OCI-LY3 (cell line): ENCODE data around the gene ZBTB11.
"Not testable (repeated sequence)": the region's sequence is repeated elsewhere in the genome, so short reads cannot be mapped to it uniquely, and the experiment has no call there.

Experiments used
- H2AFZ ChIP-seq: fragments of 200-600, 300-600 bp; shearing (Covaris generic); 2 replicates; pipeline ENCODE4 v1.6.0; 2014; ENCODE audit warnings: antibody characterized with exemption, low read depth, low read length
- H3K27ac ChIP-seq: fragments of 200-600, 300-600 bp; sonication (generic); 2 replicates; pipeline ENCODE4 v1.5.1; 2014; ENCODE audit warnings: mild to moderate bottlenecking, low read length, moderate library complexity, mixed read lengths
- H3K27me3 ChIP-seq: fragments of 200-600, 300-600 bp; sonication (generic); 2 replicates; pipeline ENCODE4 v1.6.1; 2014; ENCODE audit warnings: low read depth, low read length, mixed read lengths
- H3K36me3 ChIP-seq: fragments of 200-600, 300-600 bp; sonication (generic); replicated peaks from 2 replicates; pipeline ENCODE3; 2014; ENCODE audit warnings: low read depth, low read length, mixed read lengths
- H3K4me1 ChIP-seq: fragments of 300-600, 200-600 bp; sonication (generic); 2 replicates; pipeline ENCODE4 v1.6.1; 2014; ENCODE audit warnings: low read length, mixed read lengths
- H3K4me2 ChIP-seq: fragments of 200-600, 300-600 bp; sonication (generic); 2 replicates; pipeline ENCODE4 v1.6.1; 2014; ENCODE audit warnings: low read length, mixed read lengths
- H3K4me3 ChIP-seq: fragments of 300-600, 200-600 bp; sonication (generic); 2 replicates; pipeline ENCODE4 v1.5.1; 2014; ENCODE audit warnings: antibody characterized with exemption, mild to moderate bottlenecking, low read length, moderate library complexity
- H3K79me2 ChIP-seq: fragments of 300-600, 200-600 bp; shearing (Covaris generic); 2 replicates; pipeline ENCODE4 v1.6.1; 2014; ENCODE audit warnings: mild to moderate bottlenecking, low read length, mixed read lengths
- H3K9ac ChIP-seq: fragments of 300-600, 200-600 bp; shearing (Covaris generic); 2 replicates; pipeline ENCODE4 v1.6.0; 2014; ENCODE audit warnings: mild to moderate bottlenecking, low read length, moderate library complexity
- H3K9me3 ChIP-seq: fragments of 200-600, 300-600 bp; shearing (Covaris generic); 2 replicates; pipeline ENCODE4 v1.6.1; 2014; ENCODE audit warnings: low read length, mixed read lengths; ENCODE audit not compliant: insufficient read depth
- H4K20me1 ChIP-seq: fragments of 200-600, 300-600 bp; sonication (generic); 2 replicates; pipeline ENCODE4 v1.6.1; 2016; ENCODE audit warnings: low read length, mixed read lengths; ENCODE audit not compliant: insufficient read depth
- CTCF ChIP-seq: fragments of 200-600, 300-600 bp; sonication (generic); IDR thresholded peaks from 2 replicates; pipeline ENCODE4 v1.5.1; 2014; ENCODE audit warnings: antibody characterized with exemption, low read length, low read depth
- EZH2phosphoT487 ChIP-seq: fragments of 200-600 bp; shearing (Covaris generic); IDR thresholded peaks from 2 replicates; pipeline ENCODE4 v1.6.1; 2018; ENCODE audit warnings: antibody characterized with exemption, mixed run types, low read depth

Gene ZBTB11

GRCh38 chr3:101687142-101687931 is 10.4 kb upstream of the ZBTB11 start:
- Histone ChIP-seq H2AFZ (no peak overlapping the region), H3K36me3 (peaks cover 34% of the 10 kb centered on the region), H3K9me3 (no peaks in the 10 kb centered on the region), H3K79me2 (peaks cover 50% of the 10 kb centered on the region), H3K4me2 (peak overlapping the region; percentile 91), H3K27ac (peak overlapping the region; percentile 29; the same call in 1 of the 2 replicates), H3K4me1 (peaks cover 37% of the 10 kb centered on the region), H3K4me3 (peak overlapping the region; percentile 93), H4K20me1 (peaks cover 14% of the 10 kb centered on the region), H3K27me3 (no peaks in the 10 kb centered on the region), H3K9ac (peak overlapping the region; percentile 77)
- no peak for TF ChIP-seq CTCF
- no peak for TF ChIP-seq EZH2phosphoT487

DNA sequence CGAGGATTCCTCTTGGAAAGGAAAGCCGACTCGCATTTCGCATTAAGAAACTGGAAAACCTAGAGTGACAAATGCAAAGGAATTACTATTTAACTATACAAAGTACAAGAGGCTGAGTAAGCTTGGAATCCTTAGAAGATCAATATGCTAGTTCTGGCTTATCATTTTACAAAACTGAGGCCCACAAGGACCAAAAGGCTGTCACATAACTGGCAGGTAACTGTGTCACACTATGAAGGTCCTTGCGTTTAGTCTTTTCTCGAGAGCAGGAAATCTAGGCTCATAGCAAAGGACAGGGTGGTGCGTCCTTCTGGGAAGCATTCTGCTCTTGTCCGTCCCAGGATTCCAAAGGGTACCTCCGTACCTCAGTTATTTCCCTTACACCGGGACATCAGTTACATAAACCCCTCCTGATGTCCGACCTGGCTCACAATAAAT is 9.0 kb upstream of the ZBTB11 start:
- Histone ChIP-seq H3K4me2 (peak overlapping the region; percentile 93), H3K9me3 (no peaks in the 10 kb centered on the region), H3K4me1 (peaks cover 27% of the 10 kb centered on the region), H3K9ac (peak overlapping the region; percentile 96), H4K20me1 (peaks cover 21% of the 10 kb centered on the region), H3K79me2 (peaks cover 65% of the 10 kb centered on the region), H3K27ac (peak overlapping the region; percentile 71), H2AFZ (no peak overlapping the region), H3K27me3 (no peaks in the 10 kb centered on the region), H3K4me3 (peak overlapping the region; percentile 93), H3K36me3 (peaks cover 47% of the 10 kb centered on the region)
- TF ChIP-seq CTCF, result no peak
- no peak for TF ChIP-seq EZH2phosphoT487

GRCh38 chr3:101685050-101685400 is 8.1 kb upstream of the ZBTB11 start:
- Histone ChIP-seq H3K27me3 (no peaks in the 10 kb centered on the region), H4K20me1 (peaks cover 21% of the 10 kb centered on the region), H3K9ac (peak overlapping the region; percentile 96), H3K4me3 (peak overlapping the region; percentile 93), H3K4me1 (peaks cover 21% of the 10 kb centered on the region), H3K79me2 (peaks cover 67% of the 10 kb centered on the region), H3K4me2 (peak overlapping the region; percentile 93), H3K9me3 (no peaks in the 10 kb centered on the region), H2AFZ (no peak overlapping the region), H3K27ac (peak overlapping the region; percentile 71), H3K36me3 (peaks cover 55% of the 10 kb centered on the region)
- TF ChIP-seq EZH2phosphoT487 (no peak), CTCF (no peak)

- Histone ChIP-seq H3K4me3 (no peak overlapping the region), H3K27ac (no peak overlapping the region), H2AFZ (no peak overlapping the region), H3K9ac (no peak overlapping the region), H3K36me3 (peaks cover 48% of the 10 kb centered on the region), H3K4me1 (peaks cover 24% of the 10 kb centered on the region), H3K27me3 (no peaks in the 10 kb centered on the region), H3K9me3 (no peaks in the 10 kb centered on the region), H3K79me2 (peaks cover 68% of the 10 kb centered on the region), H3K4me2 (no peak overlapping the region), H4K20me1 (peaks cover 20% of the 10 kb centered on the region)
- TF ChIP-seq EZH2phosphoT487 (no peak), CTCF (no peak)
These were observed 3.5 kb upstream of the ZBTB11 start for GRCh38 chr3:101680466-101680865.

- not testable (repeated sequence) for H3K27ac ChIP-seq, H3K27me3 ChIP-seq, H3K9me3 ChIP-seq, H3K9ac ChIP-seq, H3K4me2 ChIP-seq, H2AFZ ChIP-seq, H3K4me3 ChIP-seq
- peaks cover 18% of the 10 kb centered on the region for H3K4me1 ChIP-seq
- peaks cover 68% of the 10 kb centered on the region for H3K79me2 ChIP-seq
- peaks cover 22% of the 10 kb centered on the region for H4K20me1 ChIP-seq
- H3K36me3 ChIP-seq, result peaks cover 35% of the 10 kb centered on the region
These were observed 1.9 kb upstream of the ZBTB11 start for GRCh38 chr3:101678837-101679236.
